Measurements from ENCODE around the gene KIF6. TPM values are rescaled to one million over a fixed set of nuclear protein-coding genes. Genes with fewer than 3 reads are reported as not detected.

The KIF6 gene
- total RNA-seq, 1 experiment from 2014 or later, result 2.2 TPM

GRCh38 chr6:39348740-39349139 is 376.5 kb downstream of the KIF6 start:
- DNase-seq (ENCODE audit: low spot score), result no peak

DNA sequence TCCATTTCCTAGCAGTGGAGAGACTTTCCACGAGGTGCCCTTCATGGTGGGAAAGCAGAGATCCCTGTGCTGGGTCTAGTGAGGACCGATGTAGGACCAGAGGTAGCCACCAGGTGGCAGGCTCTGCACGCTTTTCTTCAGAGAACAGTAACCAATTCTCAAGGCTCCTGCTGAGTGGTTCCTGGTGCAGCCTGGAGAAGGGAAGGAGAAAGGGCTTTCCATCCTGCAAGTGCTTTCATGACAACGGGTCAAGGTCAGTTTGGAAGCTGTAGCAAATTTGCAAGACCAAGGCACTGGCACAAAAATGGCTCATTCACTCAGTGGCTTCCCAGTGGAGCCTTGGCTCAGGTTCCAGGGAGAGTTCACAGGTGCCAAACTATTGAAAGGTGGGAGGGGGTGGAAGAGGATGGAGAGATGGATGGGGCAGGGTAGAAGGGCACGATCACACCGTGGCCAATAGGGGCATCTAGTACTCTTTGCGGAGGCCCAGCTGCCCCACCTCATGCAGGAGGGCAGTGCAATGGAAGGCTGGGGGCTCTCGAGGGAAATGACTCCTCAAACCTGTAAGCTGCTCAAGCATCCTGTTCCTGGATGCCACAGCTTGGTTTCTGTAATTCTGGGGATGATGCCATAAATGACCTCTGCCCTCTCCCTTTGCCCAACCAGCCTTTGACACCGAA is 377.2 kb downstream of the KIF6 start:
- peak; percentile 64 for DNase-seq (ENCODE audit: low spot score)

GRCh38 chr6:39347206-39347605 is 378.0 kb downstream of the KIF6 start:
- DNase-seq (ENCODE audit: low spot score), result no peak

- DNase-seq (ENCODE audit: low spot score), result no peak
These were observed 380.4 kb downstream of the KIF6 start for GRCh38 chr6:39344821-39345280.

- no peak for DNase-seq (ENCODE audit: low spot score)
These were observed 381.8 kb downstream of the KIF6 start for GRCh38 chr6:39343396-39343870.

DNA sequence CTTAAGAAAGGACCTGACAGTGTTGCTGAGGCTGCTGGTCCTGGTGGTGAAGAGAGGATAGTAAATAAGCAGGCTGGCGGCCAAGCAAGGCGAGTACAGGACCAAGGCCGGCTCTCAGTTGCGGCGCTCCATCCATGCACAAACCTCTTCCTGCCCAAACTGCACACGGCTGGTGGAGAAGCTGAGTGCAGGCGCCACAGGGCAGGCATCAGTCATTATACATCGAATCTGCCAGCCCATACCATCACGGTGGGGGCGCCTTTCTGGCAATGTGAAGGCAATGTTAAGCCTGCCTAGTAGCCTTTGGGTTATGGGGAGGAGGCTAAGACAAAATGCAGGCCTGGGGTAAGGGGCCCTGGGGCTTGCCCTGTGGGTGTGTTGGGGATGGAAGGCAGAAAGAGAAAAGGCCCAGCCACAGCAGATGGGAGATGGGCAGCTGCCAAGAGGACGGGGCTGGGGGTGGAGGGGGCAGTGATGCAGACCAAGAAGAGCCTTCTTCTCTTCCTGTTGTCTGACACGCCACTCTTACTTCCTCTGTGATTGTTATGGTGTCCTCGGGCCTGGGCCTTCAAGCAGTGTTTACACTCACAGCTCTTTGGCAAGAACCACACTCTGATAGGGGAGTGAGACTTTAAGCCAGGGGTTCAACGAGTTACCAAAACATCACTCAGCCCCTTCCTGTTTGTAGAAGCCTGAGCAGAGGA is 382.4 kb downstream of the KIF6 start:
- DNase-seq (ENCODE audit: low spot score), result no peak

GRCh38 chr6:39341937-39342336 is 383.3 kb downstream of the KIF6 start:
- DNase-seq (ENCODE audit: low spot score), result no peak

- no peak for DNase-seq (ENCODE audit: low spot score)
These were observed 383.9 kb downstream of the KIF6 start for GRCh38 chr6:39341352-39341751.

DNA sequence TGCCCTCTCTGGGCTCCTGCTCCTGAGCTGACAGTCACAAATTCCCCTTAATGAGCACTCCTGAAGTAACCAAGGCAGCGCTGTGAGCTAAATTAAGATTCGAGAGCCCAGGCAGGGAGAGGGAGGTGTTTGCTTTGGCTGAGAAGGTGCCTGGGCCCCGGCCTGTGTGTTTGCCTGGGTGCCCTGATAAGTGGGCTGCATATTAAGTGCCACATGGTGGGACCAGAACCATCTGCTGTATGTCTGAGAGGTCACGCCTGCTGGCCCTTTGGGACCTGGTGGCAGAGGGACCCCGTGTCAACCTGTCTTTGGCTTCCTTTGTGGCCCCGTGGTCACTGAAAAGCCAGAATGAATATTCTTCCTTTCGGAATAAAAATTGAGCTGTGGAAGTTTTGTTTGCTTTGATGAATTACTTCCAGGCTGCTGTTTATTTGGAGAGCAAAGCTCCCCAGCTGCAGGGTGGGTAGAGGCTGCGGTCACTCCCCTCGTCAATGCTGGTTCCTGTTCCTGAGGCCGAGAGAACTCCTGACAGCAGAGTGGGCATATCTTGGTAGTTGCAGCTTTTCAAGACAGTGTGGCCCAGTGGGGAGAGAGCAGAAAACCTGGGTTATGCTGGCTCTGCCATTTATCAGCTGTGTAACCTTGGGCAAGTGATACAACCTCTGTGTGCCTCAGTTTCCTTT is 385.2 kb downstream of the KIF6 start:
- DNase-seq (ENCODE audit: low spot score), result no peak

DNA sequence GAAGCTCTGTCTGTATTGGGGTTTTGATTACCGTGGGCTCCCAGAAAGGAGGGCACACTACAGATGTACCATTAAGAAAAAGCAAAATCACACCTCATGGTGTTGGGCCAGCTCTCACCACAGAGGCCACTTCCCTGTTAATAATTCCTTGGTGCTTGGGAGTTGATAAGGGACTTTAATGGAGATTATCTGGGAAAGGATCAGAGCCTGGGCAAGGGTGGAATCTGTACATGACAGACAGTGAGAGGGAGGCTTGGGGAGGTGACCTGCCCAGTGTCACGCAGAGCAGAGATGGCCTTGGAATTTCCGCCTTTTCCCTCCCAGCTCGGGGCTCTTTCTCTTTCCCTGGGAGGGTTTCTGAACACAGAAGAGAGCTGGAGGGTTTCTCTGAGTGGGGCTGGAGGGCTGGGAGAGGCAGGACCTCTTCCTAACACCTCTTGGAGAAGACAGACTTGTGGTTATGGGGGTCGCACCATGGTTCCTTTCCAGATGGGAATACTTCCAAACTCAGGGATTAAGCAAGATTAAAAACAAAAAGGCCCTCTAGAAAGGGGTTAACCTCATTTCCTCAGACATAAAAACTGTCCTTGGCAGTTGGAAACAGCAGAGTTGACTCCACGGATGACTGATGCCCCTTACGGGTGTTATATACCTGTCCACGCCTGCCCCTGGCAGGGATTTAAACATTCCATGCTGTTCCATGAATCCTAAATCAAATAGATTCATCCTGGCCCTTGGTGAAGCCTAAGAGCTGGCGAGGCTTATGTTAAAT is 385.9 kb downstream of the KIF6 start:
- no peak for DNase-seq (ENCODE audit: low spot score)

DNA sequence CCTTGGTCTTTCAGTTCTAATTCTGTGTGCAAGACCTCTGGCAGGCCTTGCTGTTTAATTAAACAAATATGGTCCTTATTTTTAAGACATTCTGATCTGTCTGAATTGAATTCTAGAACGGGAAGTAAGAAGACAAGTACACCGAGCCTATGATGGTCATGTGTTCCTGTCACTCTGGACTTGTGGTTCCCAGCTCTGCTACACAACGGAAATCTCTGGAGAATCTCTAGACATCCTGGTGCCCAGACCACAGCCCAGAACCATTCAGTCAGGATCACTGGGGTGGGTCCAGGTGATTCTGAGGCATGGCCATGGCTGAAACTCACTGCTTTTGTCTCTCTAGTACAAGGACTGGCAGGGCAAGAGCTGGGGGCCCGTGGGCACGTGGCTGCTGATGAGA is 386.8 kb downstream of the KIF6 start:
- DNase-seq (ENCODE audit: low spot score), result no peak

DNA sequence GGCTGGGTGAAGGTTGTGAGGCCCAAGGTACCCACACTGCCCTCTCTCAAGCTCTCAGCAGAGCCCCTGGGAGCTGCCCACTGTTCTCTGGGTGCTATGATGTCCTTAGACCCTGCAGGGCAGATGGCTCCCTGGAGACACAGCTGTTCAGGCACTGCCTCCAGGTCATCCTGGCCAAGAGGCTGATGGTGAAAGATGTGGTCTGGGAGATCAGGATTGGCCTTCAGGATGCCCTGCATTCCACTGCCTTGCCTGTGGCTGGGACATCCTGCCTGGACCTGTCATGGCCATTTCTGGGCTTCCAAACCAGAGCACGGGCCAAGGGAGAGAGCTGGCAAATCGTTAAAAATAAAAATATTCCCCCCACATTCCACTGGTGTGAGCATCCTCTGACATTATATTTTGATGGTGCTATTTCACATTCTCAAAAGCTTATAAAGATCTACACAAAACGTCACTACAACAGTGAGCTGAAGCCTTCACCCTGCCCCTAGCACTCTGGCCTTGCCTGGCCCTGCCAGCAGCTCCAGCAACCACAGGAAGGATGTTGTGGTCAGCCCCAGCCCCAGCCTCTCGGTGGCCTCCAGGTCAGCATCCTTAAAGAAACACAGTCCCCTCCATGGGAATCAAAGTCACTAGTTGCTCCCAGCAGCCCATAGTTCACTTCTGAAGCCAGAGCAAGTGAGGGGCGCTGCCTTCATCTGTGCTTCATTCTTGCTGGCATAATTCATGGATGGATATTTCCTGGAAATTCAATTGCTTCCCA is 389.2 kb downstream of the KIF6 start:
- DNase-seq (ENCODE audit: low spot score), result peak; percentile 60

DNA sequence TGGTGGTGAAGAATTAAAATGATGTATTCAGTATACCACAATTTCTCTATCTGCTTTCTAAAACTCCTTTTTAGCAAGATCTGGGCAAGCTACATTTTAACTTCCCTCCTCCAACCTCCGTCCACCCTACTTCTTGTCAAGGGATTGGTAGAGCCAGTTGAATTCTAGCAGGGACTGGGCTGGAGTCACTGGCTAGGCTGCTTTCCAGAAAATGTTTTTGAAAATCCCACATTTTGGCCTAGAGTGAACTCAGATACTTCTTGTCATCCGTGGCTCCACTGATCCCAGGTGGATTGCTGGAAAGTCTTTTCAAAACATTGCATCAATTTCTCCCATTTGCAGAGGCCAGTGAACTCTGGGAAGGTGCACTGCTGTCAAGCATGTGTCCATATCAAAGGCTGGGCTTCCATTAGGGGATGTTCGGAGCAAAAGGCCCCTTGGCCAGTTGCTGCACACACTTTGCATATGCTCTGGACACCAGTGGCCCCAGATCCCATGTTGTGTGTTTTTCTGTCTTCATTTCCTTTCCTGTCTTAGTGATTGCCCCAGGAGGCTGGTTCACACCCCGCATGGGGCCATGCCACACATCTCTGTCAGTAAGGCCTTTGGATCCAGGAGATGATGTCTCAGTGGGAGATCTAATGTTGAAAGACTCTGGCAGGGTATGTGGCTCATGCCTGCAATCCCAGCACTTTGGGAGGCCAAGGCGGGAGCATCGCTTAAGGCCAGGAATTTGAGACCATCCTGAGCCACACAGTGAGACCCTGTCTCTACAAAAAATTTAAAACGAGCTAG is 391.4 kb downstream of the KIF6 start:
- no peak for DNase-seq (ENCODE audit: low spot score)

DNA sequence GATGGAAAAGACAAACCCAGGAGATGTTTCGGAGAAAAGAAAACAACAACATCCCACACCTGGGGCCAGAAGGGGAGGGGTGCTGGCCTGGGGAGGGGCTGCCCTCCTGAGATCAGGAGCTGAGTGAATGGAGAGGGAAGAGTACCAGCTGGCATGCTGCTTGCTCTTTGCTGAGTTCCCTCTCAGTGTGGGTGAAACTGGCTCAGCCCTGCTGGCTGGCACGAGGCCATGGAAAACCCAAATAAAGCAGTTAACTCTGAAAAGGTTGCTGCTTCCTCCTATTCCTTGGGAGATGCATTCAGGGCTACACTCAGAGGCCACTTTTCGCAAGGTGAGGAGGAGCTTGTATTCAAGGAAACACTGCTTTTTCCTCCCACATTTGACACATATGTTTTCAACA is 394.7 kb downstream of the KIF6 start:
- DNase-seq (ENCODE audit: low spot score), result no peak

GRCh38 chr6:39330057-39330456 is 395.2 kb downstream of the KIF6 start:
- no peak for DNase-seq (ENCODE audit: low spot score)

DNA sequence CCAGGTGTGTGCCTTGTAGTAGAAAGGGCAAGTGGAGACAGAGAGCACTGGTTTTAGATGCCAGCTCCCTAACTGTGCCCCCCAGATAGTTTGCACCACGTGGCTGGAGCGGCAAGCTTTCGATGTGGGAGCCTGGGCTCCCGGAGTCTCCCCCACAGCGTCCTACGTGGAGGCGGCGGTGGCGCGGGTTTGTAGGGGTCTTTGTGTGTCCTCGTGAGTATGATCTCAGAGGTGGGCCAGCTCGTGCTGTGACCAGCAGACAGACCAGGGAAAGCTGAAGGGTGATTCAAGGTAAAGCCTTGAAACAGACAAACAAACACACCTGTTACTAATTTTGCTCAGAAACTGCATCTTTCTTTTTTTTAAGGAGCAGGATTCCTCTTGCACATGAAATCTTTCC is 397.1 kb downstream of the KIF6 start:
- no peak for DNase-seq (ENCODE audit: low spot score)

DNA sequence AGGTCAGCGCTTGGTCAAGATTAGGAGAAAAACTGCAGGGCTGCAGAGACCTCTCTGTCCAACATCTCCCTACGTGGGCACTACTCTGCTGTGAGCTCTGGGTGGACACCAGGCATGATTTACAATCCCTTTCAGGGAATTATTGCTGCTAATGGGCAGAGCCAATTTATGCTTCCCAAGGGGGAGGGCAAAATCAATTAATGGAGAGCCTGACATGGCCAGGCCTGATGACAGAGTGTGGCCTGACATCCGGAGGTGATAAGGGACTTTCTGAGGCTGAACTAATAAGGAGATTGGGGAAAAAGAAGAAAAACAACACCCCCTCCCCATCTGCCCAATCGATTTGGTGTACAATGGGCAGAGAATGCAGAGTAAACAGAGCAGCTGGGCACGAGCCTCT is 397.7 kb downstream of the KIF6 start:
- no peak for DNase-seq (ENCODE audit: low spot score)

DNA sequence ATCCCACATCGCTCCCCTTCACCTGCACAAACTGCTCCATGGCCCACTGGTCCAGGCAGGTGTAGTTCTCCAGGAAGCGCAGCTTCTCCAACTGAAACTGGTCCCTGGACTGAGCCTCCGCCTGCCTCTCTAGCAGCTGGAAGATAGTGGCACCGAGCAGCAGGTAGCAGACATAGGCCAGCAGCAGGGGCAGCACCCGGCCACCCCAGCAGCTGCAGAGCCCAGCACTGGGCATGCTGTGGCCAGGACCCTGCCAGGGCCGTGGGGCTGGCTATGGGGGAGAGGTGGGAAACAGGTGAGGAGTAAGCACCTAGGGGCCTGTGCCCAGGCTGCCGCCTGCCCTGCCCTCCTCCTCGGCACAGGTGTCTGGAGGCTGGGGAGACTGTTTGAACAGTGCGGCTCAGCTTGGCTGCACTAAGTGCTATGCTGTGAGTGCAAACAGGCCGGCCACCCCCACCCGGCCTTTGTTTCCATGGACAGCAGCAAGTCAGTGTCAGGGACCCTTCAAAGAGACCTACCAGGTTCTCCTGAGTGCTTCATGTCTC is 402.8 kb downstream of the KIF6 start, which contains the start of gene KCNK16:
Gene KCNK16, minus strand, starts transcription at position 397 of the 545 bp plus-strand sequence. Its CDS starts 162 bp downstream, at position 235.
- DNase-seq (ENCODE audit: low spot score), result no peak

GRCh38 chr6:39321761-39322160 is 403.4 kb downstream of the KIF6 start:
- no peak for DNase-seq (ENCODE audit: low spot score)

Data from H4 (cell line).